ENCODE data around the gene DDN. TPM values are rescaled to one million over a fixed set of nuclear protein-coding genes. Genes with fewer than 3 reads are reported as not detected.

DDN gene
- total and polyA plus RNA-seq, 9 of the 15 experiments (the other 6 are each of a cell fraction or from before 2014, with no cell fraction given): 0.03 to 3.6 (median 1.6) TPM

DNA sequence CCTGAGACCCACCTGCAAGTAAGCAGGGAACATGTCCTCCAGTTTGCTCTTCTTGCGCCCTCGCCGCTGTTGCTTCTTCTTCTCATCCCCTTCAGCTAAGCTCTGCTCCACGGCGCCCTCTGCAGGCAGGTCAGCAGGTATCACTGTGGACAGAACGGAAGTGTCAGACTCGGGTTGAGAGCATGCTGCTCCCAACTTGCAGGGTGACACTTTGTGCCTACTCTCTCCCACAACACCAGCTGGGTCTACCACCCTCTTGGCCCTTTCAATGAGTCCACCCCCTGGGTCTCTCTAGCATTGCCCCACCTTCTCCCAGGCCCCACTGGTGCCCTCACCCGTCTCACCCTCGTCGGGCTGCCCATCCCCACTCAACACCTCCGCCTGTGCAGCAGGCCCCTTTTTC is 44.7 kb upstream of the DDN start (continued):
- TF ChIP-seq SMC3 (conservative IDR thresholded peaks at IDR 0.05; ENCODE audit: insufficient read depth, low read depth, low read length): peak; percentile 57; the same call in 1 of the 2 replicates
- no peak for TF ChIP-seq ZNF134 (CRISPR knock-in tag; conservative IDR thresholded peaks at IDR 0.05)
- no peak for TF ChIP-seq BMI1 (IDR thresholded peaks at IDR 0.05; ENCODE audit: low read length)
- TF ChIP-seq RAD21 (CRISPR knock-in tag; conservative IDR thresholded peaks at IDR 0.05 in 1 of 2, IDR thresholded peaks at IDR 0.05 in 1 of 2): peak in 1 of 2 experiments; percentile 51; a peak in 2 of 4 replicates
- no peak for TF ChIP-seq ZNF217 (CRISPR knock-in tag; IDR thresholded peaks at IDR 0.05)
- TF ChIP-seq HDAC8 (tag; IDR thresholded peaks at IDR 0.05): no peak
- TF ChIP-seq, protein P1, sequence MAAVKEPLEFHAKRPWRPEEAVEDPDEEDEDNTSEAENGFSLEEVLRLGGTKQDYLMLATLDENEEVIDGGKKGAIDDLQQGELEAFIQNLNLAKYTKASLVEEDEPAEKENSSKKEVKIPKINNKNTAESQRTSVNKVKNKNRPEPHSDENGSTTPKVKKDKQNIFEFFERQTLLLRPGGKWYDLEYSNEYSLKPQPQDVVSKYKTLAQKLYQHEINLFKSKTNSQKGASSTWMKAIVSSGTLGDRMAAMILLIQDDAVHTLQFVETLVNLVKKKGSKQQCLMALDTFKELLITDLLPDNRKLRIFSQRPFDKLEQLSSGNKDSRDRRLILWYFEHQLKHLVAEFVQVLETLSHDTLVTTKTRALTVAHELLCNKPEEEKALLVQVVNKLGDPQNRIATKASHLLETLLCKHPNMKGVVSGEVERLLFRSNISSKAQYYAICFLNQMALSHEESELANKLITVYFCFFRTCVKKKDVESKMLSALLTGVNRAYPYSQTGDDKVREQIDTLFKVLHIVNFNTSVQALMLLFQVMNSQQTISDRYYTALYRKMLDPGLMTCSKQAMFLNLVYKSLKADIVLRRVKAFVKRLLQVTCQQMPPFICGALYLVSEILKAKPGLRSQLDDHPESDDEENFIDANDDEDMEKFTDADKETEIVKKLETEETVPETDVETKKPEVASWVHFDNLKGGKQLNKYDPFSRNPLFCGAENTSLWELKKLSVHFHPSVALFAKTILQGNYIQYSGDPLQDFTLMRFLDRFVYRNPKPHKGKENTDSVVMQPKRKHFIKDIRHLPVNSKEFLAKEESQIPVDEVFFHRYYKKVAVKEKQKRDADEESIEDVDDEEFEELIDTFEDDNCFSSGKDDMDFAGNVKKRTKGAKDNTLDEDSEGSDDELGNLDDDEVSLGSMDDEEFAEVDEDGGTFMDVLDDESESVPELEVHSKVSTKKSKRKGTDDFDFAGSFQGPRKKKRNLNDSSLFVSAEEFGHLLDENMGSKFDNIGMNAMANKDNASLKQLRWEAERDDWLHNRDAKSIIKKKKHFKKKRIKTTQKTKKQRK (IDR thresholded peaks at IDR 0.05; ENCODE audit: borderline replicate concordance, low read depth, low read length): no peak
- TF ChIP-seq, protein P2, sequence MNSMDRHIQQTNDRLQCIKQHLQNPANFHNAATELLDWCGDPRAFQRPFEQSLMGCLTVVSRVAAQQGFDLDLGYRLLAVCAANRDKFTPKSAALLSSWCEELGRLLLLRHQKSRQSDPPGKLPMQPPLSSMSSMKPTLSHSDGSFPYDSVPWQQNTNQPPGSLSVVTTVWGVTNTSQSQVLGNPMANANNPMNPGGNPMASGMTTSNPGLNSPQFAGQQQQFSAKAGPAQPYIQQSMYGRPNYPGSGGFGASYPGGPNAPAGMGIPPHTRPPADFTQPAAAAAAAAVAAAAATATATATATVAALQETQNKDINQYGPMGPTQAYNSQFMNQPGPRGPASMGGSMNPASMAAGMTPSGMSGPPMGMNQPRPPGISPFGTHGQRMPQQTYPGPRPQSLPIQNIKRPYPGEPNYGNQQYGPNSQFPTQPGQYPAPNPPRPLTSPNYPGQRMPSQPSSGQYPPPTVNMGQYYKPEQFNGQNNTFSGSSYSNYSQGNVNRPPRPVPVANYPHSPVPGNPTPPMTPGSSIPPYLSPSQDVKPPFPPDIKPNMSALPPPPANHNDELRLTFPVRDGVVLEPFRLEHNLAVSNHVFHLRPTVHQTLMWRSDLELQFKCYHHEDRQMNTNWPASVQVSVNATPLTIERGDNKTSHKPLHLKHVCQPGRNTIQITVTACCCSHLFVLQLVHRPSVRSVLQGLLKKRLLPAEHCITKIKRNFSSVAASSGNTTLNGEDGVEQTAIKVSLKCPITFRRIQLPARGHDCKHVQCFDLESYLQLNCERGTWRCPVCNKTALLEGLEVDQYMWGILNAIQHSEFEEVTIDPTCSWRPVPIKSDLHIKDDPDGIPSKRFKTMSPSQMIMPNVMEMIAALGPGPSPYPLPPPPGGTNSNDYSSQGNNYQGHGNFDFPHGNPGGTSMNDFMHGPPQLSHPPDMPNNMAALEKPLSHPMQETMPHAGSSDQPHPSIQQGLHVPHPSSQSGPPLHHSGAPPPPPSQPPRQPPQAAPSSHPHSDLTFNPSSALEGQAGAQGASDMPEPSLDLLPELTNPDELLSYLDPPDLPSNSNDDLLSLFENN (IDR thresholded peaks at IDR 0.05; ENCODE audit: low read depth in 2 of 2, low read length in 2 of 2): no peak
- no peak for TF ChIP-seq POU5F1 (IDR thresholded peaks at IDR 0.05; ENCODE audit: borderline replicate concordance, low read depth, low read length, partially characterized antibody)
- no peak for TF ChIP-seq HIVEP1 (CRISPR knock-in tag; IDR thresholded peaks at IDR 0.05)
- TF ChIP-seq SIN3A (IDR thresholded peaks at IDR 0.05; ENCODE audit: borderline replicate concordance in 2 of 2, control insufficient read depth in 1 of 2, low read depth in 2 of 2, low read length in 2 of 2): no peak
- no peak for TF ChIP-seq ZNF184 (CRISPR knock-in tag; IDR thresholded peaks at IDR 0.05)
- TF ChIP-seq, protein P3, sequence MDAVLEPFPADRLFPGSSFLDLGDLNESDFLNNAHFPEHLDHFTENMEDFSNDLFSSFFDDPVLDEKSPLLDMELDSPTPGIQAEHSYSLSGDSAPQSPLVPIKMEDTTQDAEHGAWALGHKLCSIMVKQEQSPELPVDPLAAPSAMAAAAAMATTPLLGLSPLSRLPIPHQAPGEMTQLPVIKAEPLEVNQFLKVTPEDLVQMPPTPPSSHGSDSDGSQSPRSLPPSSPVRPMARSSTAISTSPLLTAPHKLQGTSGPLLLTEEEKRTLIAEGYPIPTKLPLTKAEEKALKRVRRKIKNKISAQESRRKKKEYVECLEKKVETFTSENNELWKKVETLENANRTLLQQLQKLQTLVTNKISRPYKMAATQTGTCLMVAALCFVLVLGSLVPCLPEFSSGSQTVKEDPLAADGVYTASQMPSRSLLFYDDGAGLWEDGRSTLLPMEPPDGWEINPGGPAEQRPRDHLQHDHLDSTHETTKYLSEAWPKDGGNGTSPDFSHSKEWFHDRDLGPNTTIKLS (IDR thresholded peaks at IDR 0.05; ENCODE audit: borderline replicate concordance, low read depth): no peak
- no peak for TF ChIP-seq SMARCA4 (IDR thresholded peaks at IDR 0.05)
- no peak for TF ChIP-seq ADNP (tag; IDR thresholded peaks at IDR 0.05)
- no peak for TF ChIP-seq MEIS2 (IDR thresholded peaks at IDR 0.05; ENCODE audit: partially characterized antibody)
- TF ChIP-seq, protein P4, sequence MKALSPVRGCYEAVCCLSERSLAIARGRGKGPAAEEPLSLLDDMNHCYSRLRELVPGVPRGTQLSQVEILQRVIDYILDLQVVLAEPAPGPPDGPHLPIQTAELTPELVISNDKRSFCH (CRISPR knock-in tag; IDR thresholded peaks at IDR 0.05): no peak
- TF ChIP-seq, protein P4 (tag; IDR thresholded peaks at IDR 0.05): no peak

Measured in K562 (cell line).